HG03135 (cell line): ENCODE results near the gene VAV2.

Source experiments
- ATAC-seq: cut with Tn5 transposase; IDR thresholded peaks from one replicate; pipeline ENCODE4 v1.9.1; 2021; ENCODE audit warnings: mild to moderate bottlenecking, moderate library complexity; ENCODE audit not compliant: unreplicated experiment

The VAV2 gene

DNA sequence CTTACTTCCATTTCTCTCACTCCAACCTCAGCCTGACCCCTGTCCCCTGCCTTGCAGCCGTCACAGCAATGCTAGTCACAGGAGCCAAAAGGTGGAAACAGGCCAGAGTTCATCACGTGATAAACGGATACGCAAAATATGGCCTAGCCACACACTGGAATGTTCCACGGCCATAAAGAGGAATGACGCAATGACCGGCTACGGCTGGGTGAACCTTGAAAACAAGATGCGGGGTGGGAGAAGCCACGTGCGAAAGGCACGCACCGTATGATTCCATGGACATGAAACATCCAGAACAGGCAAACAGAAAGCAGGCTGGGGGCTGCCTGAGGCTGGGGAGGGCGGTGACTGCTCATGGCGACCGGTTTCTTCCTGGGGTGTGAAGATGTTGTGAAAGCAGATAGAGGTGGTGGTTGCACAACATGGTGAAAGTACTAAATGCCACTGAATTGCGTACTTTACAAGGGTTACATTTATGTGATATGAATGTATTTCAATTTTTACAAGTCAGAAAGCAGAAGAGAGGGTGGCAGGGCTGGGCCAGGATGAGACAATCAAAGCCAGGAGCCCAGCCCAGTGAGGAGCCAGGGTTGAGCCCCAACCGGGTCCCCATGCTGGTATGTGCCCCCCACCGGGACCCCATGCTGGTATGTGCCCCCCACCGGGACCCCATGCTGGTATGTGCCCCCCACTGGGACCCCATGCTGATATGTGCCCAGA, 136.2 kb downstream of the VAV2 start:
- ATAC-seq, result no peak

DNA sequence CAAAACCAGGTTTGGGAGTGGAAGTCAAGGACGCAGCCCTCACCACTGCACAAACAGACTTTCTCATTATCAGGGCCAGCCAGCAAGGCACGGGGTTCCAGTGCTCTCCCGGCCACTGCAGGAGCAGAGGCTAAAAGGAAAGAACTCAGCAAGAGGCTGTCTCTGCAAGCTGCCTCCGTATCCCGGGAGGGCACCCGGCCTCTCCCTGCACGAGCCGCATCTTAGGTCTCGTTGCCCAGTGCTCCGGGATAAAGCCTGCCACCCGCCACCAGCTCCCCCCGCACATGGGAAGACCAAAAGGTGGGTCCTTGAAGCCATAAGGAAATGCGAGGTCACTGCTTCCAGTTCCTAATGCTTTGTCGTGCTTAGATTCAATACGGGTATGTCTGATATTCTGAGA, 136.8 kb downstream of the VAV2 start:
- no peak for ATAC-seq

DNA sequence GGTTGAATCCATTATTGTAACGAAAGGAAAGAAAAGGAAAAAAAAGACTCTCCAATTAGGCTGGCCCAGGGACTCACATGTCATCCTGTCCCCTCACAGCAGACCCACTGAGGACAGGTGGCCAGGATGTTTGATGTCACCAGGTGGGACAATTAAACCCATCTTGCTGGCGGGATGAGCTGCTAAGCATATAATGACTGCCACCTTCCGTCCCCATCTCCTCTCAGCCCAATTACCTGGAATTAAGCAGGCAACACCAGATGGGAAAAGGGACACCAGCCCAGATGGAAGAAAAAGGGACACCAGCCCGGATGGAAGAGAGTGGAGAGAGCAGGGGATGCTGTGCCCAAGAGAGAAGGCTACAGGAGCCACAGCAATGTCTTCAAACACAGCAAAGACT, 137.4 kb downstream of the VAV2 start:
- no peak for ATAC-seq

DNA sequence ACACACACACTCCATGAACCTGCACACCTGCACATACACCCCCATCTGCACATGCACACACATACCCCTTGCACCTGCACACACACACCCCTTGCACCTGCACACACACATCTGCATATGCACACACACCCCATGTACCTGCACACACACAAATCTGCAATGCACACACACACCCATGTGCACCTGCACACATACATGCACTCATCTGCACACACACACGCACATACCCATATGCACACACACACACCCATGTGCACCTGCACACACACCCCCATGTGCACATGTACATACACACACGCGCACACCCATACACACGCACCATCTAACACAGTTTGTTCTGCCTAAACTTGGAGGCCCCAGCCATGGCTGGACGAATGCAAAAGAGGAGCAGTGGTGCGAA, 138.1 kb downstream of the VAV2 start:
- no peak for ATAC-seq

DNA sequence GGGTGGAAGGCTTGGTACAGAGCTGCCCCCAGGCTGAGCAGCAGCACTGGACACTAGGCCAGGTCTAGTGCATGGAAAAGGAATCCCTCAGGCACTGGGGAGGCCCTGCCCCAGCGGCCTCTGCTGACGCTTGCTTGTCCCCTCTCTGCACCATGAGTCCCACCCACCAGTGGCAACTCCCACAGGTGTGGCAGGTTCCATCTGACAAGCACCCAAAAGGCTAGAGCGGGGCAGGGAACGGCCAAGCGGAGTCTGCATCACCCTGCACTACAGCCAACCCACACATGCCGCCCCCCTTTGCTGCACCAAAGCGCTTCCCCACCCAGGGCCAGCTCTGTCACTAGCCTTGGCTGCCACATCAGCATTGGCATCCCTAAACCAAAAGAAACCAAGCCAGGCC, 138.8 kb downstream of the VAV2 start:
- ATAC-seq, result no peak

DNA sequence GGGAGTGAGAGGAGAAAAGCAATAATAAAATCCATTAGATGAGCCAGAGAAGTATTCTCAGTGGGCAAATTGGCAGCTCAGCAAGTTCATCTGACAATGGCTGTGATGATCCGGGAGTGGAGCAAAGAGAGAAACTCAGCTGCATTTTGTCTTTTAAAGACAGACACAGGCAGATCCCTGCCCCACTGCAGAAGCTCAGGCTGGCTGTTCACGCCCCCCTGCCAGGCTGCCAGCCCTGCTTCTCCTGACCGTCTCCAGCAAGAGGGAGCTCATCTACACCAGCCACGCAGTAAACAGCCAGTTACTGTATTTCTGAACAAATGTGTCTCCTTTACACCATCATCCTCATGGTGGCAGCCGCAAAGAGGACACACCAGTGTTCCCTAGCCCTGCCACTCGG, 139.7 kb downstream of the VAV2 start:
- no peak for ATAC-seq

DNA sequence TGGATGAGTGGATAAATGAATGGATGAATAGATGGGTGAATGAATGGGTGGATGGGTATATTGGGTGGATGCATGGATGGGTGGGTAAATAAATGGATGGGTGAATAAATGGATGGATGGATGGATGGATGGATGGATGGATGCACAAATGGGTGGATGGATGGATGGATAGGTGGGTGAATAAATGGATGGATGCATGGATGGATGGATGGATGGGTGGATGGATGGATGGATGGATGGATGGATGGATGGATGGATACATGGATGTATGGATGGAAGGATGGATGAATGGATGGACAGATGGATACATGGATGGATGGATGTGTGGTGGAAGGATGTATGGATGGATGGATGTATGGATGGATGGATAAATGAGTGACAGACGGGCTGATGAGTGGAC, 140.4 kb downstream of the VAV2 start:
- no peak for ATAC-seq

DNA sequence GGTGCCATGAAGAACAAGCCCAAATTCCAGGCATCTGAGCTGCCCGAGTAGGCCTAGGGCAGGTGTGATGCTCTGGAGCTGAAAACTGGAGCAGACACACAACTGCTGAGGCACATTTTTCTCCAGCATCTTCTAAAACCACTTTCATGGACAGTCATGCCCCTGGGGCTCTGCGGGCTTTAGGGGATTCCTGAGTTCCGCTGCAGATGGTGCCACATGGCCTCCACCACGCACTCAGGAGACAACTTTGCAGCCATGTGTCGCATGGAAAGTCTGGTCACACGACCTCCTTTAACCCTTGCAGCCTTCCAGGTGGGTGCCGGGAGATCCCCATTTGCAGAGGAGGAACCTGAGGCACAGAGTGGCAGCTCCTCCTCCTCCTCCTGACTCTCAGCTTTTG, 141.2 kb downstream of the VAV2 start:
- no peak for ATAC-seq

DNA sequence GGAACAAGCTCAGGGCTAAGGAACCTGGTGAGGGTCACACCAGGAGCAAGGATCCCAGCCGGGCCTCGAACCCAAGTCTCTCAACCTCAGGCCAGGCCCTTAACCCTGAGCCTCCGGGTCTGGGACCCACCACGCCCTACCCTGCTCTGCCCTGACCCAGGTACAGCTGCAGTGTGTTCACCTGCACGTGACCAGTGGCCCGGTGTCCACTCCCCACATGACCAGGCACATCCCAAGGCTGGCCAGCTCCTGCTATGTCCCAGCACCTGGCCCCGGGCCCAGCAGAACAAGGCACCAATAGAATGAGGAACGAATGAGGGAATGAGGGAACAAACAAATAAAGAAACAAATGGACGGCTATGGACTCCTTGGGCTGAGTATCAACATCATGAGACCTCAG, 142.0 kb downstream of the VAV2 start:
- ATAC-seq, result no peak

DNA sequence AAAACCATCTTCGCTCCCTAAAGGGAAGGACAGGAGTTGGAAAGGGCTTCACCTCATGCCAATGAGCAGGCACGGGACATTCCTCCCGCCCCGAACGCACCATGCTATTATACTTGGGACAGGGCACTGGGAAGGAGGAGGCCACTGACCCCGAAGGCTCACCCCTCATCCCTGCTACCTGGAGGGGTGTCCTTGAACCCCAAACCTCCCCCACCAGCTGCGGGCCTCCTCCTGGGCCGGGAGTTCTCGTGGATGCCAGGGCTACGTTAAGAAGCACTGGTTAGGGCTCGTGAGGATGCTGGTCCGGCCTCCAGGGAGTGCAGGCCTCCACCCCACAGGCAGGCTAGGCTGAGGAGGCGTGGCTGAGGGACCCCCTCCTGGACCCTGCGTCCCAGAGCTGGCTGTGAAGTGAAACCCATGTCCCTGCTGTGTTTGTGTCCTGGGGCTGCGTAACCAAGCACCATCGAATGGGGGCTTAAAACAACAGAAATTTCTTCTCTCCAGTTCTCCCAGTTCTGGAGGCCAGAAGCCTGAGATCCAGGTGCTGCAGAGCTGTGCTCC, 142.9 kb downstream of the VAV2 start:
- ATAC-seq, result no peak

DNA sequence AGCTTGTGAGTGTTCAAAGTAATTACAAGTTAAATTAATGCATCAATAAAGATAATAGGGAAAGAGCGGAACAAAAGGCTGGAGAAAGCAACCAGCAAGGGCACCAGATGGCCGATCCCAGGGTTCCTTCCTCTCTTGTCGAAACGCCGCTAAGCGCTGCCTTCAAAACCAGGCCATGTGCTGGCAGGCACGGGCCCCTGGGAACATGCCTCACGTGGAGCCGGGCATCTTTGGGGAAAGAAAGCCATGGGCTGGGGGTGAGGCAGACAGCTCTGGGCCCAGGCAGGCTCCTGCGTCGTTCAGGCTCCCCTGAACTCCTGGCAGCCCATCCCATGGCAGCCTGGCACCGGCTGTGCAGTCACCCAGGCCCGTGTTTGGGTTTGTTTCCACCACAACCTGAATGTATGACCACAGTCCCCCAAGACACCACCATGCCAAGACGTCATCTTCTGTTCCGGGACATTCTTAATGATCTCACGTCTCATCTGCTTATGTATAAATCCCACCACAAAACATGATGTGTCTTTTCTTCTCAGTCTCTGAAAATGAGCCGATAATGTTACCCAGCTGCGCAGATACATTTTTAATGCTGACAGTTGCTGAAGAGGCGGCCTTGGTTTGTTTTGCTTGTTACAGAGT, 143.5 kb downstream of the VAV2 start:
- ATAC-seq, result no peak

DNA sequence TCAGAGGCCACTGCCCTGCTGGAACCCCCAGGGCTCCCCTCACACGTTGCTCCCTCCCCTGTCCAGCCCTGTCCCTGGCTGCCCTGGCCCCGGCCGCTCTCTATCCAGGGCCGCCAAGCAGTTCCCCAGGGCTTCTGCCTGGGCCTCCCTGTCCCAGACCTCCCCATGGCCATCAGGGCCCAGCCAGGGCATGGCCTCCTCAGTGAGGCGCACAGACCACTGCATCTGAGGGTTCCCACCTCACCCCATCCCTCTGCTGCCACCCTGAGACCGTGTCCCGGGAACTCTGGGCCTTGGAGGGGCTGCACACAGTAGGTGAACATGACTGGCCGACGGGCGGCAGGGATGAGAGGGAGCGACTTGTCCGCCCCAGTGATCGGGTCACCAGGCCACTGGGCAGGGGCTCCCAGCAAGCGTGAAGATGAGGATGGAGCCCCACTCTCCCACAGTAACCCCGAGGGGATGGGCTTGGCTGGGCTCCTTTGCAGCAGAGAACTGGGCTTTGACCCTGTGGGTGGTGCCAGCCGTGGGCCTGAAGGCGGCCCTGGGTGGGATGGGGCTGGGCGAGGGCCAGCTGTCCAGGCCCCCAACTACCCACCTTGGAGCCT, 145.5 kb downstream of the VAV2 start:
- no peak for ATAC-seq

DNA sequence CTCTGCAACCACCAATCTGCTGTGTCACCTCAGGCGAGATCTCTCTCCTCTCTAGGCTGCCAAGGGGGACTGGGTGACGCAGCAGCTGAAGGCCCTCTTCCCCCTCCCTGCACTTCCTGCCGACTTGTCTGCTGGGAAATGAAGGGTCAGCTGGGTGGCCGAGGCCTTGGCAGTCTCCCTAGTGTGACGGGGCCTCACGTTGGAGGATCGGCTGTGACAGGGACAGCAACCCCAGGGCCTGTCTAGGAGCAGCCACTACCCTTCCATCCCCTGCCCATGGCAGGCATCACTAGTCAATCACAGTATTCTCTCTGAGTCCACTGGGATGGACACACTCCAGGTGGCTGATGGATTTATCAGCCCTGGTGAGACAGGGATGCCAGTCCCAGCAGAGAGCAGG, 146.7 kb downstream of the VAV2 start:
- no peak for ATAC-seq

DNA sequence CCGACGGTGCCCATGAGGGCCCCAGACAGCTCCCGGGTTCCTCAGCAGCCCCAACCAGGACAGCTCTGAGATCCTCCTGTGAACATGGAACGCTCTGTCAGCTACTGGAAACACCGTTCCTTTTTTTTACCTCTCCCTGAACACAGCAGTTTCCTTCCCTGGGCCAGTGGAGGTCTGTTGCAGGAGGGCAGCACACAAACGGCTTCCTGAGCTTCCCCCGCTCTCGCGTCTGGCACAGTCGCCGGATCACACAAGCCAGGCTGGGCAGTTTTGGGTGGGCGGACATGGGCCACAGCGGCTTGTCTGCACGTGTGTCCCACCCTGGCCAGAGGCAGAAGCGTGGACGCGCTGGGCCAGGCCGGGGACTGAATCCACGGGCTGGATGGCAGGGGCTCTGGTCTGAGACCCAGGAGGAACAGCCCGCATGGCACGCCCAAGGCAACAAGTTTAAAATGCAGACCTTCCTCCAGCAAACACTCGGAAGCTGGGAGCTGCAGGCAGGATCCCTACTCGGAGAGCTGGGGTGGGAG, 147.2 kb downstream of the VAV2 start:
- ATAC-seq, result no peak

DNA sequence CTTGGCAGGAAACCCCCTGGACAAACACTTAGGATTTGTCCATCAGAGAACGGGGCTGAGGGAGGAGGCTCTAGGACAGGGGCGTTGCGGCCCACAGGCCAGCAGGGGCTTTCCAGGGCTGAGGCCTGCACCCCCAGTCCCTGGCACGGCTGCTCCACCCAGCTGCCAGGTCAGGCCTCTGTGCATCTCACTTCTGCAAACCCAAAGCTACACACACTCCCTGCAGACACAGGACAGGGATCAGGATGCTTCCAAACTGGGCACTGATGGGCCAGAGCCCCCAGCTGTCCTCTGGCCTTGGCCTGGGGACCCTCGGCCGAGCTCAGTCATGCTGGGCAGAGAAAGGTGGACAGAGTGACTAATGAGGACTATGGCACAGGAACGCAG, 147.7 kb downstream of the VAV2 start:
- ATAC-seq, result no peak

DNA sequence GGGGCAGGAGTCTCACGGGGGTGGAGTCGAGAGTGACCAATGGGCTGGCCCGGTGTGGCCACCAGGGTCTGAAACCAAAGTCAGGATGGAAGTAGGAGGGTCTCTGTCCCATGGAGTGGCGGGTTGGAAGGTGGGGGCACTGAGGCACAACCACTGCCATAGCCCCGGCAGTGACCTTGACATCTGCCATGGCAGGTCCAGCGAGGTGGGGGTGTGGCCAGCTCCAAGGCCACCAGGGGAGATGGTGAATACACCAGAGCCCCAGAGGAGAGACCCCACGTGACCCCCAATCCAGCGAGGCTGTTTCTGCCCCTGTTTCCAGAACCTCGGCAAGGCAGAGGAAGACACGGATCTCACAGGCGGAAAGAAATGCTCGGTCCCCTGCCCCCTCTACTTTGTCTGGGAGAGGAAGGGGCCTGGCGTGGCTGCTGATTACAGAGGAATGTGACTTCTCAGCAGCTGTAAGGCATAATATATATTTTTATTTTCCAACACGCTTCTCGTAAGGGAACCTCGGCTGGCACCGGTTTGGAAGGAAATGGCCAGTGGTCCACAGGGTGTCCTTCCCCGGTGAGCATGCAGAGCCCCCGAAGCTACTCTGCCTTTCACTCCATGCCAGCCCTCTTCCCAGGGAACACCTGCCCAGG, 148.2 kb downstream of the VAV2 start:
- ATAC-seq, result no peak

DNA sequence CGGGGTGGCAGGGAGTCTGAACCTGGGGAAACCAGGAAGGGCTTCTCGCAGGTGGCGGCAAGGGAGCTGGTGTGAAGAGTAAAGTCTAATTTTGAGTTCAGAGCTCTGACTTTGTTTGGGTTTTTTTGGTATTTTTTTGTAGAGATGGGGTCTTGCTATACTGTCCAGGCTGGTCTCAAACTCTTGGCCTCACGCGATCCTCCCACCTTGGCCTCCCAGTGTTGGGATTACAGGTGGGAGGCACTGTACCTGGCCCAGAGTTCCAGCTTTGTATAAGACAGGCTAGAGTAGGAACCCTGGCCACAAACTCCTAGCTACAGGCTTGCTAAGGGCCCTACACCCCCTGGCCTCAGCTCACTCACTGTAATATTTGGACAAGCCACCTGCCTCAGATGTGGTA, 148.9 kb downstream of the VAV2 start:
- ATAC-seq, result no peak

DNA sequence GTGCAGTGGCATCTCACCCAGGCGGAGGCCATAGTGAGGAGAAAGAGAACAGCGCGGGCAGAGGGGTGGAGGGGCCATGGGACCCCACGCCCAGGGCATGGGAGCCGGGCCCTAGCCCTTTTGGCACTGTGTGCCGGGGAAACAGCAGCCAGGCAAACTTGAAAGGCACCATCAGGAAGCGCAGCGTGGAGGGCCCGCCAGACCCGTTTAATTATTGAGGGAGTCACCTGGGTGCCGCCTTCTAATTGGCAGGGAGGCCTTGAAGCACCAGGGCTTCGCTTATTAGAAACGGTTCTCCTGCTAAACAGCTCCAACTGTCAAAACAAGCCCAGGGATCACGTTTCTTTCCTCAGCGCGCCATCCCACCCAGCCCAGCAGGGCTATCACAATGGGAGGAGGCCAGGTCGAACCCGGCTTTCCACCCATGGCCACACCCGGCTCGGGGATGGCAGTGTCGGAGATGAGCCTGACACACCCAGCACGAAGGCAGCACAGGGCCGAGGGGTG, 149.3 kb downstream of the VAV2 start:
- ATAC-seq, result no peak

DNA sequence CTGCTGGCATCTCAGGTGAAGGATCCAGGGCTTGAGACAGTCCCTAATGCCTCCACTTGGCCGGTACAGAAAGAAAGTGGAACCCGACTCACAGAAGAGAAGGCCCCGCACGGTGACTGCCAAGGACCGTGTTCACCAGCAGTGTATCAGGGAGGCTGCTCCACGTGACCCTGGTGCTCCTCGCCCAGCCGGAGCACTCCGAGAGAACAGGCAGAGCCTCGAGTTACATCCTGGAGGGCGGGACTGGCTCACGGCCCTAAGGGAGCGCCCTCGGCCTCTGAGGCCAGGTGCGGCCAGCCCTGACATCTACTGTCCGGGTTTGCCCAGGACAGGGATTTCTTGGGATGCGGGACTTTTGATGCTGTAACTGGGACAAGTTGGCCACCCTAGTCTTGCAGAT, 149.9 kb downstream of the VAV2 start:
- ATAC-seq, result no peak

DNA sequence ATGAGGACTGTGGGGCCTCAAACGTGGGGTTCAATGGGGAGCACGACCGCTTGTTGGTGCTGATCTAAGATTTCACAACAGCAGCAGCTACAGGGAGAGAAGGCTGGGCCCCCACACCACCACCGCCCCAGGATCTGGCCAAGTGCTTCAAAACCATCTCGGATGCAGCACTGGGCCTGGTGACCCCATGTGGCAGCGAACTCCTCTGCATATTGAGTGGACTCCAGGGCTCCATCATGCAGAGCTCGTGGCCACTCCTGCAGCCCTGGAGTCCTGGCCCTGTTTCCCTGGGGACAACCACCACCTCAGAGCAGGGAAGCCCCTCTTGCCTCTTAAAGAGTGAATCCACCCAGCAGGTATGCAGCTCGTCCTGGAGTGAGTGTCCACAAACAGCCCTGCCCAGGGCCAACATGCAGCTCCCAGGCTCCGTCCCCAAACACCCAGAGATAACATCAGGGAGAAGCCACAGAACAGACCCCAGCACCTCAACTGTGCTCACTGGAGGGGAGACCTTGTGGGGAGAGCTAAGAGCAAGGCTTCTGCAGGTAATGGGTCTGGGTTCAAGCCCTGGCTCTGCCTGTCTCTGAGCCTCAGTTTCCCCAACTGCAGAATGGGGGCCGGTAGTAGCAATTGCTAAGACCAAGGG, 150.8 kb downstream of the VAV2 start:
- no peak for ATAC-seq

DNA sequence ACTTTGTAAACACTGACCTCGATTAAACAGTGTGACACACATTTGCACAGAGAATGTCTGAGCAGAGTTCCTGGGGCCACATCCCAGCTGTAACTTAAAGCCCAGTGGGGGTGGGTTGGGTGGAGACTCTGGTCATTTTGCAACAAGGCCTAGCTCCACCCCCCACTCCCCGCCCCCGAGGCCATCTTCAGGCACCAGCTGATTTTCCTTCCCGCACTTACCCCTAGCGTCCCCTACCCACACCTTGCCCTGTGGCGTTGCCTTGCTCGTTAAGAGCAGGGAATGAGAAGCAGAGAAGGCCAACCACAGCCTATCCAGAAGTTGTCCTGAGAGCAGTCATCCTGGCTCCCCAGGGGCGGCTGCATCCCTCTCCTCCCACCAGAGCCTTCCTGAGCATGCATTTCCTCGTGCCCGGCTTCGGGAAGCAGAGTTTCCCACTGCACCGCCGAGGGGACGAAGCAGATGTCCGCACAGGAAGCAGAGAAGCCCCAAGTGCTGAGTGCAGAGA, 152.2 kb downstream of the VAV2 start:
- ATAC-seq, result no peak
